K562 (cell line): ENCODE measurements around the gene ILDR1. TPM values are rescaled to one million over a fixed set of nuclear protein-coding genes. Genes with fewer than 3 reads are reported as not detected.

Source experiments
- ATAC-seq: fragments of 200-7000 bp; cut with Tn5 transposase; 3 replicates; pipeline ENCODE4 v1.9.1; 2020; ENCODE audit warnings: moderate library complexity
- BruUV-seq: library from RNA; stranded (reverse); fragments of 400-500 nt; replicated peaks from 2 replicates; lab custom pipeline; 2021; lab: Mats Ljungman, UMichigan
- CTCF ChIA-PET: fragments of 300-600 bp; formaldehyde crosslinking; extraction: SDS; loops from one replicate; lab custom pipeline; 2021; ENCODE audit warnings: low intra/inter-chr PET ratio; lab: Yijun Ruan, JAX
- POLR2A ChIA-PET: fragments of 300-600, 350-650 bp; sonication (Branson Sonifier 250); formaldehyde crosslinking; extraction: SDS; loops from one replicate; lab custom pipeline; 2021; ENCODE audit warnings: antibody characterized with exemption, inconsistent platforms; lab: Yijun Ruan, JAX
- DNase-seq, 4 experiments: peaks; one replicate each; pipeline versions ENCODE4 v3.0.0 to v3.0.0-alpha.2; 2011 to 2018; ENCODE audit warnings: low spot score in 3 of 4, mixed read lengths in 3 of 4; ENCODE audit errors: extremely low read depth in 1 of 4
- FAIRE-seq: peaks from 2 replicates; lab custom pipeline; 2011; peaks lifted over from hg19 to GRCh38; lab: Jason Lieb, UNC
- H2AFZ ChIP-seq: 2 replicates; pipeline ENCODE4 v1.6.0; 2011; ENCODE audit warnings: low read depth, low read length, control low read depth, inconsistent platforms
- H3K27ac ChIP-seq: fragments of 200-600 bp; 3 replicates; pipeline ENCODE4 v1.8.0; 2011; ENCODE audit warnings: low read depth, mild to moderate bottlenecking, control low read depth, inconsistent platforms, low read length, moderate library complexity, mixed read lengths; ENCODE audit errors: extremely low read depth
- H3K27me3 ChIP-seq, 2 experiments: fragments of 300-600 bp in 1 of 2; 2 replicates in 1 of 2; 3 replicates in 1 of 2; pipeline versions ENCODE4 v1.6.0 to v1.8.0; 2011; ENCODE audit warnings: inconsistent platforms in 2 of 2, low read length in 2 of 2, mild to moderate bottlenecking in 1 of 2, mixed read lengths in 1 of 2, moderate library complexity in 1 of 2; ENCODE audit not compliant: control insufficient read depth in 2 of 2, insufficient read depth in 2 of 2
- H3K36me3 ChIP-seq: fragments of 300-600 bp; 3 replicates; pipeline ENCODE4 v1.8.0; 2011; ENCODE audit warnings: mild to moderate bottlenecking, low read length, inconsistent platforms; ENCODE audit not compliant: control insufficient read depth, insufficient read depth
- H3K4me1 ChIP-seq, 2 experiments: fragments of 200-600 bp in 1 of 2; replicated peaks in 1 of 2; 2 replicates in 1 of 2; 3 replicates in 1 of 2; pipeline versions ENCODE4 v1.5.1 to v1.8.0; 2011; ENCODE audit warnings: inconsistent platforms in 2 of 2, low read length in 2 of 2, mild to moderate bottlenecking in 1 of 2, mixed read lengths in 1 of 2, moderate library complexity in 1 of 2; ENCODE audit not compliant: control insufficient read depth in 2 of 2, insufficient read depth in 2 of 2
- H3K4me2 ChIP-seq: 2 replicates; pipeline ENCODE4 v1.6.1; 2011; ENCODE audit warnings: low read length, control low read depth, inconsistent platforms, mixed read lengths; ENCODE audit not compliant: insufficient read depth
- H3K4me3 ChIP-seq: fragments of 200-600 bp; sonication (generic), shearing (Covaris generic); 2 replicates; pipeline ENCODE4 v1.5.1; 2016; ENCODE audit warnings: control low read depth, inconsistent platforms
- H3K79me2 ChIP-seq: fragments of 200-600 bp; 3 replicates; pipeline ENCODE4 v1.8.0; 2011; ENCODE audit warnings: low read length, inconsistent platforms; ENCODE audit not compliant: control insufficient read depth, insufficient read depth
- H3K9ac ChIP-seq, 2 experiments: 2 replicates each; pipeline versions ENCODE4 v1.6.0 to v1.6.1; 2011; ENCODE audit warnings: low read depth in 2 of 2, low read length in 2 of 2, control low read depth in 1 of 2, inconsistent platforms in 1 of 2, mild to moderate bottlenecking in 1 of 2, mixed read lengths in 1 of 2; ENCODE audit not compliant: insufficient read depth in 1 of 2
- H3K9me1 ChIP-seq: one replicate; pipeline ENCODE4 v1.6.0; 2011; ENCODE audit warnings: inconsistent platforms, mild to moderate bottlenecking, low read length, moderate library complexity; ENCODE audit not compliant: control insufficient read depth, insufficient read depth
- H3K9me3 ChIP-seq: replicated peaks from 2 replicates; pipeline ENCODE4 v1.5.1; 2011; ENCODE audit warnings: low read depth, low read length, inconsistent platforms; ENCODE audit not compliant: control insufficient read depth, insufficient read depth
- H4K20me1 ChIP-seq: replicated peaks from 2 replicates; pipeline ENCODE4 v1.6.1; 2011; ENCODE audit warnings: low read length, inconsistent platforms, mixed read lengths; ENCODE audit not compliant: control insufficient read depth, insufficient read depth
- CTCF ChIP-seq, 3 experiments: IDR thresholded peaks in 2 of 3; conservative IDR thresholded peaks in 1 of 3; 2 replicates each; pipeline ENCODE4 v1.5.1; 2011 to 2012; ENCODE audit warnings: low read length in 3 of 3, mild to moderate bottlenecking in 3 of 3, control low read depth in 2 of 3, improper control_type of control experiment in 1 of 3, inconsistent platforms in 1 of 3, low read depth in 1 of 3, mixed read lengths in 1 of 3, moderate library complexity in 1 of 3; ENCODE audit not compliant: insufficient read depth in 2 of 3
- HMG20A ChIP-seq: fragments of 450-650 bp; formaldehyde crosslinking; conservative IDR thresholded peaks from 2 replicates; pipeline ENCODE4 v1.4.0; 2020; ENCODE audit warnings: mild to moderate bottlenecking, mixed read lengths
- RAD21 ChIP-seq, 2 experiments: fragments of 250-450 bp in 1 of 2; fragments of 450-650 bp in 1 of 2; sonication (Bioruptor Pico) in 1 of 2; formaldehyde crosslinking in 1 of 2; IDR thresholded peaks in 1 of 2; conservative IDR thresholded peaks in 1 of 2; 2 replicates each; pipeline versions ENCODE4 v1.4.0 to v1.8.0; 2020 to 2022; ENCODE audit warnings: mild to moderate bottlenecking in 2 of 2, moderate library complexity in 1 of 2
- SMC3 ChIP-seq: conservative IDR thresholded peaks from 2 replicates; pipeline ENCODE4 v1.6.1; 2011; ENCODE audit warnings: low read depth, low read length, improper control_type of control experiment; ENCODE audit not compliant: insufficient read depth
- ZFPM2 ChIP-seq: fragments of 250-450 bp; sonication (Bioruptor Pico); IDR thresholded peaks from 2 replicates; pipeline ENCODE4 v1.5.1; 2022; ENCODE audit warnings: mild to moderate bottlenecking
- ZNF12 ChIP-seq: sonication (generic); formaldehyde crosslinking; IDR thresholded peaks from 2 replicates; pipeline ENCODE4 v1.4.0; 2020; ENCODE audit warnings: mild to moderate bottlenecking, missing genetic modification reagents
- ZNF175 ChIP-seq: fragments of 200-800 bp; sonication (Bioruptor generic); IDR thresholded peaks from 2 replicates; pipeline ENCODE4 v1.6.1; 2016; ENCODE audit warnings: low read depth, mild to moderate bottlenecking, missing genetic modification characterization, missing compliant biosample characterization
- ZNF431 ChIP-seq: sonication (generic); formaldehyde crosslinking; IDR thresholded peaks from 2 replicates; pipeline ENCODE4 v1.8.0; 2022; ENCODE audit warnings: mild to moderate bottlenecking, missing genetic modification reagents
- WGBS: fragments of 100-300 bp; shearing (Covaris generic); methylation state at CpG from one replicate; pipeline ENCODE4 v1.1.6; 2016; ENCODE audit warnings: low coverage, mixed read lengths; ENCODE audit not compliant: insufficient coverage; ENCODE audit errors: missing lambda C conversion rate; 5-methylcytosine and 5-hydroxymethylcytosine counted together
- in situ Hi-C: fragments of 300-500 bp; cut with MboI; formaldehyde crosslinking; loops from 4 replicates; pipeline ENCODE4 v1.15.0; 2018; ENCODE audit warnings: inconsistent platforms, mixed read lengths
- intact Hi-C: fragments of 100-400 bp; cut with micrococcal nuclease; formaldehyde crosslinking; loops from 2 replicates; pipeline ENCODE4 v1.14.2; 2022
- polyA plus RNA-seq, 8 experiments: library from polyadenylated mRNA; depleted of rRNA in 4 of 8; stranded (reverse) in 5 of 8; unstranded in 3 of 8; fragments of >200 nt; fragmentation: Nextera tagmentation in 2 of 8; fragmentation: Illumina TruSeq in 1 of 8; extraction: Ambion mirVana in 2 of 8; extraction: Trizol in 1 of 8; gene quantifications; 2 replicates each; pipeline versions ENCODE4 v1.2.1 to v1.2.3, GENCODE V29; 2011 to 2014; ENCODE audit warnings: inconsistent platforms in 1 of 8, missing spikeins in 1 of 8
- total RNA-seq, 7 experiments: library from RNA; depleted of rRNA in 6 of 7; stranded (reverse); fragments of >200 nt in 6 of 7; fragmentation: Illumina TruSeq in 2 of 7; extraction: Trizol in 2 of 7; gene quantifications; 2 replicates each; pipeline versions ENCODE4 v1.2.1 to v1.2.3, GENCODE V29; 2011 to 2021; ENCODE audit warnings: low replicate concordance in 1 of 7

The ILDR1 gene
- total and polyA plus RNA-seq, 9 of the 15 experiments (the other 6 are each of a cell fraction or from before 2014, with no cell fraction given), result 0.04 TPM; not detected in 8

DNA sequence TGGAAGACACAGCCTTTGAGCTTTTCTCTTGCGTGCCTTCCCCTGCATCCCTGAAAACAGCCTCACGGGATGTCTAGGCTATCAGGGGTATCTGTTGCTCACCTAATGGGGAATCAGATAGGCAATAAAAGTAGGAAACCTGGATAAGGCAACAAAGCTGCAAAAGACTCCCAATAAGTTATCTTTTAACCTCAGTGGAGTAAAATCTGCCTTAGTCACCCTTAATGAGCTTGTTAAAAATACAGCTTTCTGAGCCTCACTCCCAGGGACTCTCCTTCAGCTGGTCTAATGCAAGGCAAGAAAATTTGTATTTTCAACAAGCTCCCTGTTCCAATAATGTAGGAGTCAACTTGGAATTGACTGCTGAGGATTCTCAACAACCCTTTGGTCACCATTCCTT is 25.6 kb downstream of the ILDR1 start:
- H3K9ac ChIP-seq, result no peak overlapping the region
- ChIA-PET POLR2A (no interaction called here), CTCF (no interaction called here)
- ATAC-seq (no peak), FAIRE-seq (no peak), DNase-seq (no peak)
- no peaks in the 10 kb centered on the region; a peak in 1 of 5 replicates for H3K27me3 ChIP-seq
- TF ChIP-seq HMG20A (CRISPR knock-in tag) (no peak), ZNF12 (CRISPR knock-in tag) (no peak), ZNF431 (CRISPR knock-in tag) (no peak)
- H3K4me1 ChIP-seq, result peaks cover 0 to 5% of the 10 kb centered on the region in 2 experiments; a peak in 1 of 5 replicates
- no peak overlapping the region for H2AFZ ChIP-seq
- H3K9me3 ChIP-seq, result no peaks in the 10 kb centered on the region
- H4K20me1 ChIP-seq, result no peaks in the 10 kb centered on the region
- no peak overlapping the region for H3K4me2 ChIP-seq
- no peaks in the 10 kb centered on the region for H3K36me3 ChIP-seq
- in situ Hi-C loops, result no loop called here
- 10% methylated on average over 2 of the region's 2 CpGs for WGBS
- H3K4me3 ChIP-seq, result no peak overlapping the region
- BruUV-seq, result no TSS peak
- H3K79me2 ChIP-seq, result no peaks in the 10 kb centered on the region
- H3K27ac ChIP-seq, result no peak overlapping the region
- no peaks in the 10 kb centered on the region for H3K9me1 ChIP-seq
- intact Hi-C loops, result loop anchor here (10.0 kb wide), 2 partner anchors 112 to 142 kb away; no protein-coding TSS in a partner anchor

DNA sequence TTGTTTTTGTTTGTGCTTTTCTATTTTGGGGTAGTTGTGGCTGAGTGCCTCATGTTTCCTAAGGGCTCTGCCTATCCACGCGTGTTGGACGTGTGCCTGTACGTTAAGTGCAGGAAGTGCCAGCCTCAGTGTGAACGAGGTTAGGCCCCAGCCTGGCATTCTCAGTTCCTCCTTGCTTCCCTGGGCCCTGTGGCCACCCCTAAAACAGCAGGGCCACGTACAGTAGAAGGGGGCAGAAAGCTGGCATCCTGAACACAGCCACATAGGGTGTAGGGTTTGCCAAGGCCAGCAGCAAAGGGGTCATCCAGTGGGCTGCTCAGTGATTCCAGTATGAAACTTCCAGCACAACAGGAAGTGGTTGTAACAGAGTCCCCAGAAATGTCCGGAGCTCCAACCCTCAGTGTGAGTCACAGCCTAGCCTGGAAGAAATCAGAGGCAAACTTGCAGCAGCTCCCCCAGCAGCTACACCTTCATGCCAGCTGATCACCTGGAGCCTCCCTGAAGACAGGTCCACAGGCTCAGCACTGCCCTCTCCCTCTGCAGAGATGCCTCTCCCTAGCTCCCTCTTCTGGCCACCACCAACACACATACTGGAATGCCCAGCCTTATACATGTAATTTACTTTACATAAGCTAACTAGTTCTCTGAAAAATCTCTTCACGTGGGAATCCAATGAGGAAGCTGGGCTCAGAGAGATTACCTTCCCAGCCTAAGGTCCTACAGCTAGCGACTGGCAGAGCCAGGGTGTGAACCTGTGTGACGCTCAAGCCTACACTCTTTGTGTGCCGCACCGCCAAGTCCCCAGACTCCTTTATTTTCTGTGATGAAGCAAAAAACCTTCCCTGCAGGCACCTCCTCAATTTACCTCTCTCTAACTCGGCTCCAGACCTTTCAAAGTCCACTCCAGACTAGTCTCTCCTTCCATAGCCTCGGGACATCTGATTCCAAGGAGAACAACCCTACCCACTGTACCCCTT is 26.6 kb downstream of the ILDR1 start:
- Histone ChIP-seq H3K4me3 (no peak overlapping the region), H3K27ac (no peak overlapping the region), H2AFZ (no peak overlapping the region), H3K36me3 (no peaks in the 10 kb centered on the region), H3K9ac (no peak overlapping the region), H3K4me2 (no peak overlapping the region), H3K9me3 (no peaks in the 10 kb centered on the region), H3K9me1 (no peaks in the 10 kb centered on the region), H3K27me3 (no peaks in the 10 kb centered on the region; a peak in 1 of 5 replicates), H3K4me1 (peaks cover 0 to 5% of the 10 kb centered on the region in 2 experiments; a peak in 1 of 5 replicates), H3K79me2 (no peaks in the 10 kb centered on the region), H4K20me1 (no peaks in the 10 kb centered on the region)
- FAIRE-seq, result peak; percentile 72
- intact Hi-C loops, result loop anchor here (10.0 kb wide), 2 partner anchors 111 to 141 kb away; no protein-coding TSS in a partner anchor
- peak; percentile 20 to 51 (median 27) for DNase-seq
- in situ Hi-C loops, result no loop called here
- WGBS, result 19% methylated on average over 11 of the region's 14 CpGs
- ATAC-seq, result peak; percentile 96
- POLR2A ChIA-PET, result interaction anchor here (0.8 kb wide), 1 partner anchor 15 kb away, joined by 3 read pairs; no protein-coding TSS in a partner anchor
- BruUV-seq, result no TSS peak
- CTCF ChIA-PET, result no interaction called here
- TF ChIP-seq RAD21 (CRISPR knock-in tag; conservative IDR thresholded peaks at IDR 0.05 in 1 of 2, IDR thresholded peaks at IDR 0.05 in 1 of 2), result peak; percentile 10 to 56; a peak in 2 of 4 replicates
- TF ChIP-seq ZNF175 (CRISPR knock-in tag), result no peak
- TF ChIP-seq SMC3, result 0 out of 2 replicates have a peak, but pooled peaks have one; percentile 26
- no peak for TF ChIP-seq ZFPM2 (CRISPR knock-in tag)
- peak; percentile 65 to 84 (median 67) for TF ChIP-seq CTCF (IDR thresholded peaks at IDR 0.05 in 2 of 3, conservative IDR thresholded peaks at IDR 0.05 in 1 of 3; ENCODE audit: insufficient read depth in 2 of 3, low read depth in 1 of 3, low read length in 3 of 3)
